GM19372 (cell line): Measurements from ENCODE around the gene MACROH2A1.

Experiments
- ATAC-seq: cut with Tn5 transposase; IDR thresholded peaks from one replicate; pipeline ENCODE4 v1.9.1; 2021; ENCODE audit warnings: mild to moderate bottlenecking, low read depth, moderate library complexity; ENCODE audit not compliant: unreplicated experiment

MACROH2A1 gene

DNA sequence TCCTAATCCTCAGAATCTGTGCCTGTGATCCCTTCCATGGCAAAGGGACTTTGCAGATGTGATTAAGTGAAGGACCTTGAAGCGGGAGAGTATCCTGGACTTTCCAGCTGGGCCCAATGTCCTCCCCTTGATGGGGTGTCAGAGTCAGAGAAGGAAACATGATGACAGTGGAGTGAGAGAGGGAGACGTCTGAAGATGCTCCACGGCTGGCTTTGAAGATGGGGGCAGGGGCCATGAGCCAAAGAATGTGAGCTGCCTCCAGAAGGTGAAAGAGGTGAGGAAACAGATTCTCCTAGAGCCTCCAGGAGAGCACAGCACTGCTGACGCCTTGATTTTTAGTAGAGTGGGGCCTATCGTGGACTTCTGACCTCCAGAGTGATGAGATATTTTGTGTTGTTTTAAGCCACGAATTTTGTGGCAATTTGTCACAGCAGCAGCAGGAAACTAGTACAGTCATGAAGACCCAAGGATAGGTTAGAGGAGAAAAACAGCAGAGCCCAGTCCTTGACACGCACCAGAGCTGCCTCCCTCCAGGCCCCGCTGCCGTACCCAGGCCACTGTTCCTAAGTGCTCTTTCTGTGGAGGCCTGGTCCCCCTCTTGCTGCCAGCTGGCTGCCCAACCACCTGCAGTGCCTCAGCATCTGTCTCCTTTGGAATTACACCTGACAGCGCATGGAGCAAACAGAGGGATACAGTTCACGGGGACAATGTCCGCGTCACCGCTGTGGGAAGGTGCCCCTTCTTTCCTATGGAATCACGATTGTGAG, 78.1 kb downstream of the MACROH2A1 start:
- no peak for ATAC-seq

DNA sequence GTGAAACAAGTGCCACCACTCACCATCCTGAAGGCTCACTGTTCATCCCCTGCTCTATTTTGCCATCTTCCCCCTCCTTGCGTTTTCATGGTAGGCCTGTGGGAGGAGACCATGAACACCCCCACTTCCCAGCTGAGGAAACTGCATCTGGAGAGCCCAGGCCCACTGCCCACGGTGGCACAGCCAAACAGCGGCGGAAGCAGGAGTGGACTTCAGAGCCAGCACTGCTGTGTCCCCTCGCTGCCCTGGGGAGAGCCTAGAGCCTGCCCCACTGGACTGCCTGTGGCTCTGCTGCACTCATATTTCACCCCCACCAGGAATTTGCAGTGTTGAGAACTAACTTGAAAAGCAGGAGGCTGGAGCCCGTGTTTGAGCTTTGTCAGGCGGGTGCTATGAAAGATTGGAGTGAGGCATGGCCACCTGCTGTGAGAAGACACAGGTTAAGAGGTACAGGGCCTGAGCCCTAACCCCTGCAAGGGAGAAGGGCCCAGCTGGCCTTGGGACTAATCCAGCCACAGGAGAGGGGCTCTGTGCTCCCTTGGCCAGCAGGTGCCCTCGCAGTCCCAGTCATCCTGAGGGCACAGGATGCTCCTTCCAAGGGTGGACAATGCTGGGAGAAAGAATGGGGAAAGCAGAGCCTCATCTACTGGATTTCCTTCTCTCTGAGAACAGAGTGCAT, 79.0 kb downstream of the MACROH2A1 start:
- ATAC-seq: no peak

DNA sequence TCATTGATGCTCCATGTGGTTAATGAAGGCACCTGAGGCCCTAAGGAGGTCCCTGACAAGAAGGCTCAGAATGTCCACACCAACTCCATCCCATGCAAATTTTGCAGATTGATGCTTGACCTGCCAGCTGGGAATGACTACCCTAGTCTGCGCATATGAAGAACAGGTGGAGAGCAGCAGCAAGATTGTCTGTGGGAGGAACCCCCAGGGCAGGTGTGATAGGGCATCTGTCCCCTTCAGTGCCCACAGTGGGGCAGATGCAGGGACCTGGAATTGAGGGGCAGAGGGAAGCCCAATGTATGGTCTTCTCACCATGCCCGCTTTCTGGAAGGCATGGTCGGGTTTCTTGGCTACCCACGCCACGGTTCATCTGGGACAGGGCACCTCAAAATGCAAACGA, 79.6 kb downstream of the MACROH2A1 start:
- no peak for ATAC-seq

DNA sequence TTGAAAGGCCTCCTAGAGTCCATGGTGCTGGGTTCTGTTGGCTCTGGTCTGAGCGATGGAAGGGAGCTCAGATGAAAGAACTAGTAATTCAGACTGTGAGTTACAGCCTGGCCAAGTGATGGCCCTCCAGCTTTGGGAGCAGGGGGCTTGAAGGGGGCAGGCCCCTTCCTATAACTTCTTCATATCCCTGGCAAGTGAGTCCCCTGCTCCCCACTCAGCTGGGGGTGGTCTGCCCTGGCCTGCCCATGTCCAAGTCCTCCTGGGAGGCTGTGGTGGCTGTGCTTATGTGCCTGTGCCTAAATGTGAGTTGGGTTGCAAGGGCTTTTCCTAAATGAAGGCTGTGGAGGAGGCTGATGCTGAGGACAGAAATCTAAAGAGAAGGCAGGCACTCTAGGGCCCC, 80.1 kb downstream of the MACROH2A1 start:
- no peak for ATAC-seq

DNA sequence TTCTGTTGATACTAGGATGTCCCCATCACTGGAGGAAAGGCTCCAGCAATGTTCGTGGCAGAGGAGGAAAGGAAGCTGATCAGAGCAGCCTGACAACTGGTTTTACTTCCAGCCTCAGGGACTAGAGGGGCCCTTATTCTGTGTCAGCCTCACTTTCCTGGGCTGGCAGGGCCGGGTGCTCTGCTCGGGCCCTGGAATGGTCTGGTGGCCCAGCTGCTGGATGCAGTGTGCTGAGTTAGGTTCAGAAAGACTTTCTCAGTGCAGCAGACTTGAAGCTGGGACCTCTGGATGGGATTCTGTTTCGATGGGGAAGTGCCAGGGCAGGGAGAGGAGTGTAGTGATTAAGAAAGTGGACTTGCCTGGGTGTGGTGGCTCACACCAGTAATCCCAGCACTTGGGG, 81.0 kb downstream of the MACROH2A1 start:
- ATAC-seq: no peak

DNA sequence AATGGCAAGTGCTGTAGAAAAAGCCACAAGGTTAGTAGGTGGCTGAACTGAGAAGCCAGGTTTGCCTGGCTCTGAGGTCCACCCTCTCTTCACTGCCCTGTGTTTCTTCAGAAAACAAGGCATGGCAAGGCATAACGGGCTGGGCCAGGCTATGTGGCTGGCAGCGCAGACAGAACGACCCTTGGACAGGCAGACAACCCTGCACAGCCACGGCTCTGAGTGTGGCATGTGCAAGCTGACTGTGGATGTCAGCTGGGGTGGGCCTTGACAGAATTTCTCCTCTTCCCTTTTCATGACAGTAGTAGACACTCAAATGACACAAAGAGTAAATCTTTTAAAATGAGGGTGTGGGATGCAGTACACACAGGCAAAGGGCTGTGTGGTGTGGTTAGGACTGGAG, 81.7 kb downstream of the MACROH2A1 start:
- ATAC-seq: no peak

DNA sequence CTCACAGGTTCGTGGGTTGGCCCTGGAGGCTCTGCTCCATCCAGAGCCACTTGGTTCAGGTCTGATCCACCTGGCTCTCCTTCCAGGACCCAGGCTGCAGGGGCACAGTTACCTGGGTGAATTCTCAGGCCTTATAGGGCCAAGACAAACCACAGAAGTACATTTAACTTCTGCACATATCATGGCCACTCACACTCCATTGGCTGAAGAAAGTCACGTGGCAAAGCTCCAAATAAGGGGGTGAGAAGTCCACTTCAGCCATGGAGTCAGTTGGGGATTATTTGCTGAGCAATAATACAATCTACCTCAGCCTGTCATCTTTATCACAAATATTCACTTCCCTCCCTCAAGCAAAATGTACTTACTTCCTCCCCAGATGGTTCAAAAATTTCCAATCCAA, 83.6 kb downstream of the MACROH2A1 start:
- no peak for ATAC-seq

DNA sequence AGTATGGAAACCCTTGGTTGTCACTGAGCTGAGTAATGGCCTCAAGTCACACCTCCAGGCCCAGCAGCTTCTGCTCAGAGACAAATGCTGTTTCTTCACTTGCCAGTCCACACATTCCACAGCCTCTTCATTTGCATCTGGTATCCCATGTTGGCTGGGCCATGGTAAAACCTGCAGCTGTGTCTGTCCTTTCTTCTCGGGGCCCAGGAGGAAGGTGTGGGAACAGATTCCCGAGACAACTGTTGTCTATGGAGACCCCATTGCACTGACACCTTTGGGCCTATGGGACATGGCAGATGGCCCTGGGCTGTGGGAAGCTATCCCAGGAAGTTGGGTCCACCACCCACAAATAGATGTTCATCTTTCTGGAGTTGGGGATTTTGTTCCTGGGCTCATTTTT, 85.1 kb downstream of the MACROH2A1 start:
- no peak for ATAC-seq

DNA sequence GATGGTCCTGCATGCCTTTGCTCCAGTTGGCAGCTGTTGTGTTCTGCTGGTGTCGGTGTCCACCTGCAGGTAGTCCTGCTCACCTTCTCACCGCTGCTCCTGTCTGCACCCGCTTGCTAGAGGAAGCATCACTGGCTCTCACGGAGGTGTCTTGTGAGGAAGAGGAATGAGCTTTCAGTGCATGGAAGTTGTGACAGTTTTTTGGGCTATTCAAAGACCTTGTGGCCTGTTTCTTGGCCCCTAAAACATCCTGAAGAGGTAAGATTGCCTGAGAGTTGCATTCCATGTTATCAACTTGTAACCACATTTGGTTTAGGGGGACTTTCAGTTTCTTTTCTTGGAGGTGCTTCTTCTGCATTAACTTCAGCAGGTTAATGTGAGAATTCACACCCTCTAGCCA, 85.6 kb downstream of the MACROH2A1 start:
- ATAC-seq: no peak

DNA sequence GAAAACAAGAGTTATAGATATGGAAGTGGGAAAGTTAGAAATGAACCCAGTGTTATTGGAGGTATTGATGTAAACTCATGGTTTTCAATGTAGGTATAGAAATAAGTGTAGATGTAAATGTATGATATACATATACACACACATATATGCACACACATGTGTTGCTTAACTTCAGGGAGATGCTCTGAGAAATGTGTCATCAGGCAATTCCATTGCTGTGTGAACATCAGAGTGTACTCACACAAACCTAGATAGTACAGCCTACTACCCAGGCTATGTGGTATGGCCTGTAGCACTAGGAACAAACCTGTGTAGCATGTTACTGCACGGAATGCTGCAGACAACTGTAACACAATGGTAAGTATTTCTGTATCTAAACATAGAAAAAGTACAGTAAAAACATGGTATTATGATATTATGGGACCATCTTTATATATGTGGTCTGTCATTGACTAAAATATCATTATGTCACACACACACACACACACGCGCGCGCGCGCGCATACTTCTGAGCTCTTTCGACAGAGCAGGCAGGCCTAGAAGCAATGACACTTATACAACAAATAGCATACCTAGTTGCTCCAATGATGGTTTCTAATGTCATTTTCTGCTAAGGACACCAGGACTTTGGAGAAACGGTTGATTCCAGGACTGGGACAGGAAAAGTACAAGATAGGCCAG, 86.6 kb downstream of the MACROH2A1 start:
- ATAC-seq: no peak

DNA sequence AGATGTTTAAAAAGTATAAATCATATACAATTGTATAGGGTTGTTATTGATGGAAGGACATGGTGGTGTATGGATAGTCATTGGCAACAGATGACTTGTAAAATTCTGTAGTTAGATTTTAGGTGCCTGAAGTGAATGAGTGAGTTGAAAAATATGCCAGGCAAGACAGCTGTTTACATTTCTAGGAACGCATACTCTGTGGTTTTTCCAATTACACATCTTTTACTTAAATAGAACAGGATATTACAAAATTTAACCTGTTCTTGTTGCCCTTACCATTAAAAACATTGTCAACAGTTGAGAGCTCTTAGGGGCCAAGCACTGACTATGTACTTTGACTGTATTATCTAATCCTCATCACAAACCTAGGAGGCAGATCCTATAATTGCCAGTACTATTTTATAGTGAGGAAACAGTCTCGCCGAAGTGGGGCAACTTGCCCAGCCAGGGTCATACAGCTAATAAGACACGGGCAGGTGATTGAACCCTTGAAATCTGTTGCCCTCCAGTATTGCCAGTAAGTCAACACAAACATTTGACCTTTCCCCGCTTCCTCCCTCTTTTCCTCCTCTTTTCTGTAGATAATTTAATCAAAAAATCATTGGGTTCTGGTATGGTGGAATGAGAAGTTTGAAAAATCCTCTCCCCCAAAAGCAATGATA, 88.6 kb downstream of the MACROH2A1 start:
- ATAC-seq: no peak

DNA sequence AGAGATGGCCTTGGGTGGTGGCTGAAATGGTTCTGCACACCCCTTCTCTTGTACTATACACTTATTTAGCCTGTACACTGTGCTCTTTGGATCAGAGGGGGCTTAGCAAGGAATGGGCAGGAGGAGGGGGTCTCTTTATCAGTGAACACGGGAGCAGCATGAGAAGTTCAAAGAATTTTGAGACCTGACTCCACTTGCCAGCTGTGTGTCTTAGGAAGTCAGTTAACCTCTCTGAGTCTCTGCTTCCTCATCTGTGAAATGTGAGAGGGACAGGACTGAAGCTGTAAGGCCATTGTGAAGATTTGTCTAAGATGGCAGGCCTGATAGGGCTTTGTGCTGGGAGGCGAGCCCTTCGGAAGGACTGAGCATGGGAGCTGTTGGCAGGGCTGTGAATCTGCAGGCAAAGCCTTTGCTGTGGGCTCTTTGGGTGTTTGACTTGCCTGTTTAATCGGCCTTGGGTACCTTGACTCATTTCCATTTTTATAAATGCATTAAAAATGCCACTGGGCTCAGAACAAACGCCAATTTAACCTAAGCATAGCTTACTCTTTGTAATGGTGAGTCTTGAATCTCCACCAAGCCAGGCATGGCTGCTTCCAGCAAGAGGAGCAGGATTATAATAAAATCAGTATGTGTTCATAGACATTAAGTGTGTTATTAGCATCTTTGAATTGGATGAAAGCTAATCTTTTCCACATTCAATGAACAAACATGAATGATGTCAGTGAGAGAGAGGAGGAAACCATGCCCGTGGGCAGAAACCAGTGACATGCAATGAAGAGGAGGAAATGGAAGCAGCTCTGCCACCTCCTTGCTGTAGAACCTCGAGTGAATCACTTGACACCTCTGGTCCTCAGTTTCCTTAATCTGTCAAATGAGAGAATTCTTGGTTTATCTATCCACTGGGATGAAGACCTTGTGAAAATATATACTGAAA, 89.4 kb downstream of the MACROH2A1 start:
- no peak for ATAC-seq

DNA sequence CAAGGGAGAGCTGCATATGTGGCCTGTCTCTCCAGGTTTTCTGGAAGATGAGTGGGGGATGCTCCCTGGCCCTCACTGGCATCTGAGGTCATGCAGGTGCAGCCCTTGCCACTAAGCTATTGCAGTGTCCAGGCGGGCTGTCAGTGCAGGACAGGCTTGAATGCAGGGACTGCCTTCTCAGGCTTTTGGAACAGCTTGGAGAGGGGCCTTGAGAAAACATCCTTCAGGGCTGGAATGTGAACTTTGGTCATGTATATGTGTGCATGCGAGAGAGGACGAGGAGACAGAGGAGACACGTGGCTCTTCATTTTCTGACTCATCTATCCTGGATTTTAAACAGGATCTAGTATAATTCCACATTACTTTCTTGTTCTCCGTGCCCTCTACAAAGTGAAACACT, 90.3 kb downstream of the MACROH2A1 start:
- ATAC-seq: no peak

DNA sequence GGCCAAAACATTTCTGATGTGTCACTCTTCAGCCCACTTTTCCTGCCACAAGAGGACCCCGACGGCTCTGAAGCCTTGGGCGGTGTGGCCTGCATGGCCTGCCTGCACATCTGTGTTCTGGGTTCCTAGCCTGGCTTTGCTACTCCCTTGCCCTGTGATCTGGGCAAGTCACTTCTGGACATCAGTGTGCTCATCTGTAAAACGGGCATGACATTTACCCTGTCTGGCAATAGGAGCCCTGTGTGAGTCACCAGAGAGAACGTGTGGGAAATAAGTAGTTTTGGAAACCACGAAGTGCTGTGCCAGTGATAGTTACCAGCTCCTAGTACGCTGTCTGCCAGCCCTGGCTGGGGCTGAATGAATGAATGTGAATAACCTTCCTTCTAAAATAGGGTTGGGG, 90.8 kb downstream of the MACROH2A1 start:
- no peak for ATAC-seq

DNA sequence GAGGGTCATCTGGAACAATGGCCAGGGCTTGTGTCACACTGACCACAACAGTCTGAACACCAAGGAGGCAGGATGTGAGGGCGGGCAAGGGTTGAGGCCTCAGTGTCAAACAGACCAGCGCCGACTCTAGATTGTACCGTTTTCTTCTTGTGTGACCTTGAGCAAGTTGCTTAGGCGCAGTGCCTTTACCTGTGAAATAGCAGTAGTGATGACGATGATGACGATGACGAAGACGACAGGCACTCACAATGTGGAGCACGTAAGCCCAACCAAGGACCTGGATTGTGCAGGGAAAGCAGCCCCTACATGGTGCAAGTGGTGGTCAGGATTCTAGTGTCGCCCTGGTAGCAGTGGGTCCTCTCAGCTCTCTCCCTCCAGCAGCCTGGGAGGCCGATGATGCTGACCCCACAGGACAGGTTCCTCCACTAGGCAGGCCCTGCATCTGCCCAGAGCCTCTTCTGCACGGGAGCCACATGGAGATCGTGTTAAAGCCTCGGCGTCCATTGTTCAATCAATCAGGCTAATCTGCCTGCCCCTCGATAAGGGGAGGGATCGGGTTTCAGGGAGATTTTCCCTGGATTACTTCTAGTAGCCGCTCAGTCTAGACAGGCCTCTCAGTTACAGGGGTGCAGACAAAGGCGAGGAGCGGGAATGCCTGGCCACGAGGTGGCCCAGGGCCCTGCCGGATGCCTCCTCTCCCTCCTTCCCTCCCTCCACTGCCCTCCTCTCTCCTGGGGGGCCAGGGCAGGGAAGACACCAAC, 91.7 kb downstream of the MACROH2A1 start:
- no peak for ATAC-seq

DNA sequence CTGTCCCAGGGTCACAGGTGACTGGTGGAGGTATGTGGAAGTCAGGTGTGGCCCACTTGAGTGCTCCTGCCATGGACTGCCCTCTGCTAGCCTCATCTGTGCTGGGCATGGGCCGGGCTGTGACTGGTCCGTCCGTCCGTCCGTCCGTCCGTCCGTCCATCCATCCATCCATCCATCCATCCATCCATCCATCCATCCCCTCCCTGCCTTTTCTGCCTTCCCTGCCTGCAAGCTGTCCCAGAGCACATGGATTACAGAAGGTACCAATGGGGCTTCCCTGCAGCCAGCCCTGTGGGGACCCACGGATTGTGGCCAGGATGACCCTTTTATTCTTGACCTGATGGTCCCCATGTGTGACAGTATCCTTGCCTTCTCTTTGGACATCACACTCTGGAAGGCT, 92.5 kb downstream of the MACROH2A1 start:
- no peak for ATAC-seq

DNA sequence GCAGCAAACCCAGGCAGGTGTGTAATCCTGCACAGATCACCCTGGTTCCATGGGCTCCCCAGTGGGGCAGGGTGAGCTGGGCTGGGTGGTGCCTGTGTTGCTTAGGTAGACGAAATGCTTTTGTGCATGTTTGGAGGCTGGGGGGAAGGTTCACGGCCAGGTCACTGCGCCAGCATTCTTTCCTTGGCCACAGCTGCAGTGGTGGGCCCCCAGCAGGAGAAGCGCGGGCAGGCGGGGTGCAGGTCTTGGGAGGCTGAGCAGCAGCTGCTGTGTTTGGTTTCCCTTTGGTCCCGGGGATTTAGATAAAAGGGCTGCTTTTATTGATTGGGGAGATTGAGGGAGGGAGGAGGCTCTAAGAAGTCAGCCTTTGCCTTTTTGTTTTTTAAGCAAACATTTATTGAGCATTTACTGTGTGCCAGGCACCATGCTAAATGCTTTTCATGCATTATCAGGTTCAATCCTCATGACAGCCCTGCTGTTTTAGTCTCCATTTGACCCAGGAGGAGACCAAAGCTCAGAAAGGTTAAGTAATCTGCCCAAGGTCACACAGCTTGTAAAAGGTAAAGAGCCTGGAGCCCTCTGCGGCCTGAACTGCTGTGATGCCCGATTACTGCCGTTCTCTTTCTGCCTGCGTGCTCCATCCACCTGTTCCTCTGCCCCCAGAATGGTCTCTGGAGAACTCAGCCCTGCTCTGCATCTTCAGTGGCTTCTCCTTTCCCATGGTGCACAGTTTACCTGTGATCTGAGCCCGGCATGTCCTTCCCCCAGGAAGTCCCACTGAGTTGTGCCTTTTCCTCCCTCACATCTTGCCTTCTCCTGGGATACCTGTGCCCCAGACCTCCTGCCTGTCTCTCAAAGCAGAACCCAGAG, 94.4 kb downstream of the MACROH2A1 start:
- ATAC-seq: no peak

DNA sequence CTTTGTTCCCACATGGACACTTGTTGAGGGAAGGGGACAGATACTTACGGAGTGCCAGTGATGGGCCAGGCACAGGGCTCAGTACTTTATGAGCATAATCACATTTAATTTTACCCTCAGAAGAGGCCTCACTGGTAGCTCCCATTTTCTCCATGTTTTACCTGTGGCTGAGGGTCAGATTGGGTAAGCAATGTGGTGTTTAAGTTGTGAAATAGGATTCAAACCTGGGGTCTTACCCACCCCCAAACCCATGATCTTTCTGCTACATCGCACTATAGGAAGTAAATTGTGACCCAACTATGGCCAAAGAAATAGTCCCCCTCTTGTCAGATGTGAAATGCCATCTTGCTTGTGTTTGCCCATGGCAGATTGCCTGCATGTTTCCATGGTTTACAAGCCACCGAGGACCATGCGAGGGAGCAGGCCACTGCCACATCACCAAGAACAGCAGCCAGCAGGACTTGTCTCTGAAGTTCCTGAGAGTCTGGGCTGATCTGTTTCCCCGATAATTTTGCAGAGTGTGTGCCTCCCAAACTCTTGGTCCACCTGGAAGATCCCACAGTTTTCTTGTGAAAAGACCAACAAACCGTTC, 95.4 kb downstream of the MACROH2A1 start:
- ATAC-seq: no peak
